Fibroblast of lung (primary cell): ENCODE results near the gene SLC16A3. TPM values are rescaled to one million over a fixed set of nuclear protein-coding genes. Genes with fewer than 3 reads are reported as not detected.
A peak's percentile ranks its signal among the peaks of the same experiment; 100 is the strongest.

Experiments
- DNase-seq, 2 donors: peaks; one replicate each; pipeline versions ENCODE4 v3.0.0 to v3.0.0-alpha.2; 2010; ENCODE audit warnings: low read depth in 2 of 2
- H2AFZ ChIP-seq: 2 replicates; pipeline ENCODE4 v1.5.1; 2012; ENCODE audit warnings: low read length, control low read depth, inconsistent platforms
- H3K27ac ChIP-seq: 2 replicates; pipeline ENCODE4 v1.5.1; 2011; ENCODE audit warnings: low read length, control low read depth; ENCODE audit not compliant: insufficient read depth
- H3K27me3 ChIP-seq: 2 replicates; pipeline ENCODE4 v1.5.1; 2011; ENCODE audit warnings: mild to moderate bottlenecking, low read length; ENCODE audit not compliant: control insufficient read depth, insufficient read depth
- H3K36me3 ChIP-seq: 2 replicates; pipeline ENCODE4 v1.5.1; 2011; ENCODE audit warnings: low read length; ENCODE audit not compliant: control insufficient read depth, insufficient read depth
- H3K4me1 ChIP-seq: 2 replicates; pipeline ENCODE4 v1.5.1; 2011; ENCODE audit warnings: low read length; ENCODE audit not compliant: control insufficient read depth, insufficient read depth; ENCODE audit errors: extremely low read depth
- H3K4me2 ChIP-seq: 2 replicates; pipeline ENCODE4 v1.5.1; 2011; ENCODE audit warnings: low read length, control low read depth; ENCODE audit not compliant: insufficient read depth; ENCODE audit errors: extremely low read depth
- H3K4me3 ChIP-seq, 4 experiments: fragments of 200-600 bp in 1 of 4; sonication (generic) in 1 of 4; replicated peaks in 1 of 4; 2 replicates each; pipeline ENCODE4 v1.5.1; 2011 to 2016; ENCODE audit warnings: low read length in 4 of 4, low read depth in 3 of 4, mild to moderate bottlenecking in 3 of 4, control low read depth in 2 of 4, inconsistent platforms in 1 of 4, mixed read lengths in 1 of 4; ENCODE audit not compliant: insufficient read depth in 1 of 4; ENCODE audit errors: control extremely low read depth in 1 of 4
- H3K79me2 ChIP-seq: 2 replicates; pipeline ENCODE4 v1.5.1; 2012; ENCODE audit warnings: mild to moderate bottlenecking, low read length, inconsistent platforms; ENCODE audit not compliant: control insufficient read depth, insufficient read depth
- H3K9ac ChIP-seq: 2 replicates; pipeline ENCODE4 v1.5.1; 2011; ENCODE audit warnings: mild to moderate bottlenecking, low read length, control low read depth; ENCODE audit not compliant: insufficient read depth
- H3K9me3 ChIP-seq: 2 replicates; pipeline ENCODE4 v1.5.1; 2012; ENCODE audit warnings: low read depth, low read length; ENCODE audit not compliant: control insufficient read depth, insufficient read depth
- H4K20me1 ChIP-seq: 2 replicates; pipeline ENCODE4 v1.5.1; 2011; ENCODE audit warnings: low read length; ENCODE audit not compliant: control insufficient read depth, insufficient read depth; ENCODE audit errors: extremely low read depth
- EZH2 ChIP-seq: IDR thresholded peaks from 2 replicates; pipeline ENCODE4 v1.5.1; 2012; ENCODE audit warnings: low read length, control low read depth, mild to moderate bottlenecking; ENCODE audit errors: missing control alignments
- polyA plus RNA-seq, 2 donors: library from polyadenylated mRNA; depleted of rRNA in 1 of 2; stranded (reverse) in 1 of 2; unstranded in 1 of 2; fragments of >200 nt; gene quantifications; 2 replicates each; pipeline ENCODE4 v1.2.1, GENCODE V29; 2011 to 2012; ENCODE audit warnings: missing spikeins in 1 of 2
- total RNA-seq: library from RNA; depleted of rRNA; stranded (reverse); fragments of >200 nt; gene quantifications from 2 replicates; pipeline ENCODE4 v1.2.1, GENCODE V29; 2014
- TF ChIP-seq, protein P1 (sequence below), 2 donors: IDR thresholded peaks in 1 of 2; conservative IDR thresholded peaks in 1 of 2; 1 replicate in 1 of 2; 2 replicates in 1 of 2; pipeline ENCODE4 v1.5.1; 2011 to 2012; ENCODE audit warnings: low read length in 2 of 2, control low read depth in 1 of 2, inconsistent platforms in 1 of 2, low read depth in 1 of 2, mild to moderate bottlenecking in 1 of 2

Gene SLC16A3
- total and polyA plus RNA-seq, 2 donors (not counting 1 experiment from before 2014, with no cell fraction given) = 71.0 to 107 TPM

DNA sequence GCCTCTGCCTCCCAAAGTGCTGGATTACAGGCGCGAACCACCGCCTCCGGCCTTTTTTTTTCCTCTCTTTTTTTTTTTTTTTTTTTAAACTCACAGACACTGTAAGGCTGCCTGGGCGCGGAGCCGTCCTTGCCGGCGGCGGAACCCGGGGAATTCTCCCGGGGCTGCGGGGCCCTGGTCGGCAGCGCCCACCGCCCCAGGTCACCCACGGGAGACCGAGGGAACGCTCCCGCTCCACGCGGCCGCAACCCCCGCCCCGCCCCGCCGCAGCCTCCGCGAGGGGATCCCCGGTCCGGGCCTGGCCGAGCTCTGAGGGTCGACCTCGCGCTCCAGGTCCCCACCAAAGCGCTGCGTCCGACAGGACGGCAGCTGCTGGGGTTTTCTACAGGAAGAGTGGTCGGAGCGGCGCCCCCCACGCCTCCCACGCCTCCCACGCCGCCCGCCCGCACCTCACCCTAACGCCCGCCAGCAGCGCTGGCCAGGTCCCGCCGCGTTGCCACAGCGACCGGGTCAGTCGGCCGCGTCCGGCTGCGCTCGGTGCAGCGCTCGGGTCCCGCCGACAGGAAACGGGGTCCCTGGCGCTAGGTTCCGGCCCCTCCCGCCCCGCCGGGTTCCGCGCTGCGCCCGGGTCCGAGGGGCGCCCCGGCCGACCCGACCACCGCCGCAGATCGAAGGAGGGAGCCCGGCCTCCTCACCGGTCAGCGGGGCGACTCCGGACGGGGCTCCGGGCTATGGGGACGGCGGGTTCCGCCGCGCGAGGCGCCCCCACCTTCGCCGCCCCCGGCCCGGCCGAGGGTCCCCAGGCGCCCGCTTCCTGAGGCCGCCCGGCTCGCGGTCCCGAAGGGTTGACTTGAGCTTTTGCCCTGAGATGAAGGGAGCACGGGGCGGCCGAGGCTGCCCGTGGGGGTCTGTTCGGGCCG is 16.3 kb upstream of the SLC16A3 start, which contains the start of gene CCDC57:
Gene CCDC57 (minus strand): TSS at position 512 of the 920 bp plus-strand sequence. CDS start 10,898 bp downstream, outside the sequence.
- peak within 1 kb of the TSS; percentile 53 to 75 (median 74) for H3K4me3 ChIP-seq
- peaks cover 3% of the 10 kb centered on the region for H3K79me2 ChIP-seq
- peak within 1 kb of the TSS; percentile 59 for H2AFZ ChIP-seq
- TF ChIP-seq, protein P1, sequence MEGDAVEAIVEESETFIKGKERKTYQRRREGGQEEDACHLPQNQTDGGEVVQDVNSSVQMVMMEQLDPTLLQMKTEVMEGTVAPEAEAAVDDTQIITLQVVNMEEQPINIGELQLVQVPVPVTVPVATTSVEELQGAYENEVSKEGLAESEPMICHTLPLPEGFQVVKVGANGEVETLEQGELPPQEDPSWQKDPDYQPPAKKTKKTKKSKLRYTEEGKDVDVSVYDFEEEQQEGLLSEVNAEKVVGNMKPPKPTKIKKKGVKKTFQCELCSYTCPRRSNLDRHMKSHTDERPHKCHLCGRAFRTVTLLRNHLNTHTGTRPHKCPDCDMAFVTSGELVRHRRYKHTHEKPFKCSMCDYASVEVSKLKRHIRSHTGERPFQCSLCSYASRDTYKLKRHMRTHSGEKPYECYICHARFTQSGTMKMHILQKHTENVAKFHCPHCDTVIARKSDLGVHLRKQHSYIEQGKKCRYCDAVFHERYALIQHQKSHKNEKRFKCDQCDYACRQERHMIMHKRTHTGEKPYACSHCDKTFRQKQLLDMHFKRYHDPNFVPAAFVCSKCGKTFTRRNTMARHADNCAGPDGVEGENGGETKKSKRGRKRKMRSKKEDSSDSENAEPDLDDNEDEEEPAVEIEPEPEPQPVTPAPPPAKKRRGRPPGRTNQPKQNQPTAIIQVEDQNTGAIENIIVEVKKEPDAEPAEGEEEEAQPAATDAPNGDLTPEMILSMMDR (conservative IDR thresholded peaks at IDR 0.05 in 1 of 2, IDR thresholded peaks at IDR 0.05 in 1 of 2; ENCODE audit: low read depth in 1 of 2, low read length in 2 of 2) = no peak
- no peak for TF ChIP-seq EZH2
- H3K9me3 ChIP-seq = no peaks in the 10 kb centered on the region
- peak within 1 kb of the TSS; percentile 93 for H3K4me2 ChIP-seq
- H4K20me1 ChIP-seq = no peaks in the 10 kb centered on the region
- no peaks in the 10 kb centered on the region for H3K27me3 ChIP-seq
- peak within 1 kb of the TSS; percentile 87 for H3K9ac ChIP-seq
- H3K4me1 ChIP-seq = peaks cover 27% of the 10 kb centered on the region
- H3K27ac ChIP-seq = peak within 1 kb of the TSS; percentile 90
- DNase-seq = peak; percentile 72 to 76
- no peaks in the 10 kb centered on the region for H3K36me3 ChIP-seq

DNA sequence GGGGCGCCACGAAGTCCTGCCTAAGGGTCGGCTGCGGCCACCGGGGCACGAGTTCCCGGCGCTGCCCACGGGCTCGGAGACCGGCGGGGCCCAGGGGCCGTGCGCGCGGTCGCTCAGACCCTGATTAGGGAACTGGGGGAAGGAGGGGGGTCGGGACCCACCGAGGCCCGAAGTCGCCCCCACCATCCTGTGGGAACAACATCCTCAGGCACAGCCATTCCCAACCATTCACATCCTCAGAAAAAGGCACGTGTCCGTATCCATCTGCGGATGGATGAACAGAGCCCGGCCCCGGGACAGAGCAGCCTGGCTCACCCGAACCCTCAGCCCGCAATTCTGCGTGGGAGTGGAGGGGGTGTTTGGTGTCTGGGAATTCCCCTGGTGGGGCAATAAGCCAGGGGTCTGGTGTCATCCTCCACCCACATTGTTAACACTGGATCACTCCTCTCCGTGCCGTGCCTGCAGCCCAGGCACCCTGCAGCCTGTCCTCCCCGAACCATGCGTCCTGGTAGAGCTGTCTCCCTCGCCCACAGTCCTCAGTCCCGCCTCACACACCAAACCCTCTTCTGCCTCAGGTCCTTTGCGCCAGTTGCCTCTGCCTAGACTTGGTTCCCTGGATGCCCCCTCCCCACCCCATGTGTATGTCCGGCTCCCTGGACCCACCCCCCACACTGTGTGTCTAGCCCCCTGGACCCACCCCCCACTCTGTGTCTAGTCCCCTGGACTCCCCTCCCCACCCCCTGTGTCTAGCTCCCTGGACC is 15.4 kb upstream of the SLC16A3 start:
- Histone ChIP-seq H2AFZ (peak overlapping the region; percentile 57), H4K20me1 (no peaks in the 10 kb centered on the region), H3K27me3 (no peaks in the 10 kb centered on the region), H3K9ac (peak overlapping the region; percentile 87), H3K4me2 (peak overlapping the region; percentile 93), H3K4me1 (peaks cover 30% of the 10 kb centered on the region), H3K36me3 (no peaks in the 10 kb centered on the region), H3K9me3 (no peaks in the 10 kb centered on the region), H3K4me3 (peak overlapping the region; percentile 51 to 75 (median 66)), H3K79me2 (peaks cover 3% of the 10 kb centered on the region), H3K27ac (peak overlapping the region; percentile 90)
- TF ChIP-seq EZH2 = no peak
- TF ChIP-seq, protein P1 (conservative IDR thresholded peaks at IDR 0.05 in 1 of 2, IDR thresholded peaks at IDR 0.05 in 1 of 2; ENCODE audit: low read depth in 1 of 2, low read length in 2 of 2) = no peak
- peak; percentile 69 to 81 for DNase-seq
